PFSK-1 (cell line): Measurements from ENCODE around the gene RNF169.

Source experiments
- POLR2AphosphoS5 ChIP-seq: IDR thresholded peaks from 2 replicates; pipeline ENCODE4 v1.6.1; 2012; ENCODE audit warnings: low read depth, mild to moderate bottlenecking, control low read depth, low read length, moderate library complexity
- REST ChIP-seq, 2 experiments: IDR thresholded peaks; 2 replicates each; pipeline versions ENCODE4 v1.6.1 to v1.8.0; 2011 to 2012; ENCODE audit warnings: low read depth in 2 of 2, low read length in 2 of 2, control low read depth in 1 of 2, inconsistent platforms in 1 of 2, mild to moderate bottlenecking in 1 of 2, moderate library complexity in 1 of 2; ENCODE audit not compliant: insufficient read depth in 1 of 2
- TAF1 ChIP-seq: IDR thresholded peaks from 2 replicates; pipeline ENCODE4 v1.6.1; 2012; ENCODE audit warnings: low read length, control low read depth, borderline replicate concordance; ENCODE audit not compliant: insufficient read depth

- no peak for TF ChIP-seq POLR2AphosphoS5
- TF ChIP-seq REST (IDR thresholded peaks at IDR 0.05; ENCODE audit: insufficient read depth in 1 of 2, low read depth in 2 of 2, low read length in 2 of 2), result no peak
- no peak for TF ChIP-seq TAF1
These were observed 42.9 kb downstream of the RNF169 start for GRCh38 chr11:74791333-74792100.
